Lower leg skin (tissue), 3 donors: ENCODE results near the gene RYK.

Source experiments
- POLR2A ChIP-seq, 2 donors: fragments of 450-650 bp; IDR thresholded peaks; one replicate each; pipeline ENCODE4 v1.6.1; 2016 to 2017; ENCODE audit warnings: antibody characterized with exemption in 2 of 2, mild to moderate bottlenecking in 1 of 2, moderate library complexity in 1 of 2
- TF ChIP-seq, protein P1 (sequence below), 3 donors: fragments of 450-650 bp; IDR thresholded peaks; one replicate each; pipeline ENCODE4 v1.5.1; 2016; ENCODE audit warnings: antibody characterized with exemption in 3 of 3, mild to moderate bottlenecking in 3 of 3, moderate library complexity in 2 of 3

DNA sequence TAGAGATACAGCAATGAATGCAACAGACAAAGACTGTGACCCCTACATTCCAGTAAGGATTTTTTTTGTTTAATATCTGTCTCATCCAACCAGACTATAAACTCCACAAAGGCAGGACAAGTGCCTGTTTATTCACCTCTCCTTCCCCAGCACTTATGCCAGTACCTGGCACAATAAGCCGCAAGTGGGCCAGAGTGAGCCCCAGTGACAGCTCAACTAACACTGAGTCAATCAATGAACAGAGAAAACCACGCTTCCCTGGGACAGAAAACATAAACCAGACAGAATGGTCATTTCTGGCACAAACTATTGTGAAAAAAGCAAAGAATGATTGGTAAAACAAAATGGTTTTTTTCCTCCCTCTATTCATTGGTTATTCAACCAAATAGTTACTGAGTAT, 52.2 kb downstream of the RYK start:
- TF ChIP-seq, protein P1, sequence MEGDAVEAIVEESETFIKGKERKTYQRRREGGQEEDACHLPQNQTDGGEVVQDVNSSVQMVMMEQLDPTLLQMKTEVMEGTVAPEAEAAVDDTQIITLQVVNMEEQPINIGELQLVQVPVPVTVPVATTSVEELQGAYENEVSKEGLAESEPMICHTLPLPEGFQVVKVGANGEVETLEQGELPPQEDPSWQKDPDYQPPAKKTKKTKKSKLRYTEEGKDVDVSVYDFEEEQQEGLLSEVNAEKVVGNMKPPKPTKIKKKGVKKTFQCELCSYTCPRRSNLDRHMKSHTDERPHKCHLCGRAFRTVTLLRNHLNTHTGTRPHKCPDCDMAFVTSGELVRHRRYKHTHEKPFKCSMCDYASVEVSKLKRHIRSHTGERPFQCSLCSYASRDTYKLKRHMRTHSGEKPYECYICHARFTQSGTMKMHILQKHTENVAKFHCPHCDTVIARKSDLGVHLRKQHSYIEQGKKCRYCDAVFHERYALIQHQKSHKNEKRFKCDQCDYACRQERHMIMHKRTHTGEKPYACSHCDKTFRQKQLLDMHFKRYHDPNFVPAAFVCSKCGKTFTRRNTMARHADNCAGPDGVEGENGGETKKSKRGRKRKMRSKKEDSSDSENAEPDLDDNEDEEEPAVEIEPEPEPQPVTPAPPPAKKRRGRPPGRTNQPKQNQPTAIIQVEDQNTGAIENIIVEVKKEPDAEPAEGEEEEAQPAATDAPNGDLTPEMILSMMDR (IDR thresholded peaks at IDR 0.05) = no peak
- no peak for TF ChIP-seq POLR2A (IDR thresholded peaks at IDR 0.05)
